Measurements from ENCODE around the gene DUSP15.
A peak's percentile ranks its signal among the peaks of the same experiment; 100 is the strongest.

The DUSP15 gene

DNA sequence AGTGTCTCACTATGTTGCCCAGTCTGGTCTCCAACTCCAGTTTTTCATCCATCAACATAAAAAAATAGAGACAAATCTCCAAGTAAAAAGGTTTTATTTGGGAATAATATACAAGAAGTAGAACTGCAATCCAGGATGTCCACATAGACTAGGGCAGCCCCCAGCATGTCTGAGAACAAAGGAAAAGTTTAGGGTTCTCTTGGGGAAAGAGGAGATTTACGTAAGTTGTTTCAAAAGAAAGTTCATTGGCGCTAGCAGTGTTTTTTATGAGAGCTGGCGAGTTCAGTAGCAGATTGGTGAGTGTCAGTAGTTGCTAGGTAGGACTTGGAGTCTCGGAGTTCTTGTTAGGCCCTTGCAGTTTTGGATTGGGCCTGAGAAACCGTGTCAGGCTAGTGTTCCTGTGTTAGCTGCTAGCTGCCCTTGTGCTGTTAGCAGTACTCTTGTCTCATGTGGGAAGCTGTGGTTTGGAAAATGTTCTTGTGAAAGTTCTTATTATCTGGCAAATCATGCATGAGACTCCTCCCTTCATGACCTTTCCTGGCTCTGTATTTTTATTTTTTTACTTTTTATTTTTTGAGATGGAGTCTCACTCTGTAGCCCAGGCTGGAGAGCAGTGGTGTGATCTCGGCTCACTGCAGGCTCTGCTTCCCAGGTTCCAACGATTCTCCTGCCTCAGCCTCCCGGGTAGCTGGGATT, 24.8 kb upstream of the DUSP15 start:
- peak; percentile 47 for DNase-seq

DNA sequence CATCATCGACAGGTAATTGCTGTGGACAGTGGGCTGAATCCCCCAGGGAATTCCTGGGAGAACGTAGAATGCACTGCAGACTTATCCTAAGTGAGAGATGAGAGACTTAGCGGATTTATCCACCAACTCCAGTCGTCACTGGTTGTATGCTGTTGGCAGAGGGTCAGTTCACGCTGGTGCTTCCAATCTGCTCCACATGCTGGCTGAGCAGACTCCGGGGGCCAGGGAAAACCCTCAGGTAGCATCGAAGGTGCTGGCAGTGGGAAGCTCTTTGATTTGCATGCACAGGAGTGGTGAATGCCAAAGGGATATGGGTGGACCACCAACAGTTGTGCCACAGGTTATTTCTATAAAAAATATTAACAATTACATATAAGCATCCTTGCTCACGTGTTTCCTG, 20.3 kb upstream of the DUSP15 start:
- DNase-seq, result no peak

DNA sequence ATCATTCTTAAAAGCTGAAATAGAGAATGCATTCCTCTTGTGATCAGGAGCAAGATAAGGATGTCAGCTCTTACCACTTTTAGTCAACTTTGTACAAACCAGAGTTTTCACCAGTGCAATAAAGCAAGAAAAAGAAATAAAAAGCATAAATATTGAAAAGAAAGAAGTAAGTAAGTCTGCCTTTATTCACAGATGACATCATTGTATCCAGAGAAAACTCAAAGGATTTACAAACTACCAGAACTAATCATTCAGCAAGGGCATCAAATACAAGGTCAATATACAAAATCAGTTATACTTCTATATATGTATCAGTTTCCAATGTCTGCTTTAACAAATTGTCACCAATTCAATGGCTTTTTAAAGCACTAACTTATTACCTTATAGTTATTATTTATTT, 13.5 kb upstream of the DUSP15 start:
- DNase-seq, result no peak

GRCh38 chr20:31881945-31882344, 11.6 kb upstream of the DUSP15 start:
- no peak for DNase-seq

DNA sequence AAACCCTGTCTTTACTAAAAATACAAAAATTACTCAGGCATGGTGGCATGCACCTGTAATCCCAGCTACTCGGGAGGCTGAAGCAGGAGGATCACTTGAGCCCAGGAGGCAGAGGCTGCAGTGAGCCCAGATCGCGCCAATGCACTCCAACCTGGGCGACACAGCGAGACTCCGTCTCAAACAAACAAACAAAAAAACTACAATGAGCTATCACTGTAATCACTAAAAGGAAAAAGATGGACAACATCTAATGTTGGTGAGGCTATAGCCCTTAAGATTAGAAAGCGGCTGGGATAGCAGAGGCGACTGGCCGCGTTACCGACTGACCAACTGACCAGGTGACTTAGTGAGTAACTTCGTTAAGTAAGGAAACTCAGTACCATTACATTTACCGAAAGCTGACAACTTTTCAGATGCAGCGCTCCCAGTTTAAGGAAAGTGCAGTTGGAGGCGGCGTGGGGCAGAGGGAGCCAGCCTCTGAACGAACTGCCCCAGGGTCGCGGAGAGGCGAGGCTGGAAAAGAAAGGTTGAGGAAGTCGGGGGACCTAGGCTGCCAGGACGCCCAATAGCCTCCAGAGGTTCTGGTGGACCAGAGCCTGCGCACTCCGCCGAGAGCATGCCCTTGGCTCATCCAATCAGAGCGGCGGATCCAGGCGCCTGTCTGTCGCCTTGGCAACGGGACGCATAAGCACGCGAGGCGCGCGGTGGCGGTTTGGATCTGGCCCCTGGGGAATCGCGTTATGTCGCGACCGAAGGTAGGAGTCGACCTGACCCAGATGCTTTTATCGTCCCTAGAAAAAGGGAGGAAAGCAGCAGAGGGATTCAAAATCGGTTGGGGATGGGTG, 9.0 kb upstream of the DUSP15 start:
- peak; percentile 84 for DNase-seq

DNA sequence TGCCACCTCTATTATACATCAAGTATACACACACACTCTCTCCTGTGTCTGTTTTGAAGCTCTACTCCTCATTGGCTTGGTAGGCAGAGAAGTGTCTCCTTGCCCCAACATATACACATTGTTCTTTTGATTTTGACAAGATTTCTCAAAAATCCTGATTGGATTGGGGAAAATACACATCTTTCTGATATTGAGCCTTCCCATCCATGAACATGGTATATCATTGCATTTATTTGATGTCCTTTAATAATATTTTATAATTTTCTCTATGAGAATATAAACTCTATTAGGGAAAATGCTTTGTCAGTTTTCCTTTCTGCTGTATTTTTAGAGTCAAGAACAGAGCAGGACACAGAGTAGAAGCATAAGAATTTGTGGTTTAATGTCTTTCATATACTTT, 7.4 kb upstream of the DUSP15 start:
- DNase-seq, result no peak

DNA sequence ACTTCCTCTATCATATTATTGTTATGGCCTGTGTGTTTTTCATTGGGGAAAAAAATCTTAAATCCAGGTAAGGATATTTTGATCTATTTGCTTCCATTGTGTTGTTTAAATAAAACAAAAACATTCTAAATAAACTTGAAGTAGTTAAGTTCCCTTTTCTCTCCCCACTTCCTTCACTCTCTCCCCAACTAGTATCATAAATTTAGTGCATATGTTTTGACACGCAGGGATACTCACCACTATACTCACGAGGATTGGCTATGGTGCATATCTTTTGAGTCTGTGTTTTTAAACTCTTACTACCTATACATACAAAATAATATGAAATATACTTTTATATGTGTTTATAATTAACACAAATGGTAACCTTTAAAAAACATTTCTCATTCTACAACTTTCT, 5.3 kb upstream of the DUSP15 start:
- DNase-seq, result no peak

DNA sequence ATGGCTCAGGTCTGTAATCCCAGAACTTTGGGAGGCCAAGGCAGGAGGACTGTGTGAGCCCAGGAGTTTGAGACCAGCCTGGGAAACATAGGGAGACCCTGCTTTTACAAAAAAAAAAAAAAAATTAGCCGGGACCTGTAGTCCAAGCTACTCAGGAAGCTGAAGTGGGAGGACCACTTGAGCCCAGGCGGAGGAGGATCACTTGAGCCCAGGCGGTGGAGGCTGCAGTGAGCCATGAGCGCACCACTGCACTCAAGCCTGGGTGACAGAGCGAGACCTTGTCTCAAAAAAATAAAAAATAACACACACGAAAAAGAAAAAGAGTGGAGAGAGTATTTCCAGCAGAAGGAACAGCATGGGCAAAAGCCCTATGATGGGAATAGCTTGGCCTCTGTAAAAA, 2.1 kb upstream of the DUSP15 start:
- no peak for DNase-seq

DNA sequence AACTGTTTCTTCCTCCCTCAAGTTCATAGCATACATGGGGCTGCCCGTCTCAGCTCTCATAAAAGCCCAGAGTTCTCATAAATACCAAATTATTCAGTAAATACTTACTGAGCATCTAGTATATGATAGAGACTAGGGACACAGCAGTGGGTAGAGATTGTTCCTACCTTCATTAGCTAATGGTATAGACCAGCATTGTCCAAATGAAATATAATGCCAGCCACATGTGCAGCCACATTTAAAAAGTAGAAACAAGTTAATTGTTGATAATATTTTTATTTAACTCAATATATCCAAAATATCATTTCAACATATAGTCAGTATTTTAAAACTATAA, 1.3 kb upstream of the DUSP15 start:
- DNase-seq, result no peak

- no peak for DNase-seq
These were observed 645 bp upstream of the DUSP15 start for GRCh38 chr20:31870726-31871617.

GRCh38 chr20:31869673-31869941, 720 bp downstream of the DUSP15 start:
- DNase-seq, result no peak

- no peak for DNase-seq
These were observed 1.3 kb downstream of the DUSP15 start for GRCh38 chr20:31868853-31869672.

- DNase-seq, result no peak
These were observed 4.1 kb downstream of the DUSP15 start for GRCh38 chr20:31866221-31866620.

- no peak for DNase-seq
These were observed 5.6 kb downstream of the DUSP15 start for GRCh38 chr20:31864521-31865400.

DNA sequence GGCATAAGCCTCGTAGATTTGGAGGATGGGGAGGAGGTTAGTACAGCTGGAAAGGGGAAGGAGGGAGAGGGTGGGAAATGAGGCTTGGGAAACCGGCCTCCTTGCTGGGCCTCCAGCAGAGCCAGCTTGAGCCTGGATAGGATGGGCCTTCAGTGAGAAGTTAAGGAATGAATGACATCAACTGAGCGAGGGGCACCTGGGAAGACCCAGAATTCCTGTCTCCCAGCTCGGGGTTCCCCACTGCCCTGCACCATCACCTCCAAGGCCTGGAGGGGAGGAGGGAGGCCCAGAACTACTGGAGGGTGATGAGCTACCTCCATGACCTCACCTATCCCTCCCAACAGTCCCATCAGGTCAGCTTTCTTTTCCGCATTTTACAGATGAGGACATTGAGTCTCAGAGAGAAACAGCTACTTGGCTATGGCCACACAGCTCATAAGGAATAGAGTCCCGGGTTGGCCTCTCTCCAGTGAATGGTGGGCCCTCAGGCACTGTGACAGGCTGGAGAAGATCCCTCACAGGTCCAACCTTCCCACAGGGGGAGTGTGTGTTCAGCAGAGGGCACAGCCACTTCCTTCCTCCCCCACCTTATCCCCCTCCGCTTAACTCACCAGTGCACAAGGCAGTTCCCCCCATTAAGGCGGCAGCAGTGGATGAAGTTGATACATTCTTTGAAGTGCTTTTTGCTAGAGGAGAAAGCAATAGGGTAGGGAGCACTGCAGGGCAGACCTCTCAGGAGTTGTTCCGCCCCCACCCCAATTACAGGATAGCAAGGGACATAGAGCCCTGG, 6.8 kb downstream of the DUSP15 start:
- no peak for DNase-seq

GRCh38 chr20:31862506-31862905, 7.8 kb downstream of the DUSP15 start:
- no peak for DNase-seq

DNA sequence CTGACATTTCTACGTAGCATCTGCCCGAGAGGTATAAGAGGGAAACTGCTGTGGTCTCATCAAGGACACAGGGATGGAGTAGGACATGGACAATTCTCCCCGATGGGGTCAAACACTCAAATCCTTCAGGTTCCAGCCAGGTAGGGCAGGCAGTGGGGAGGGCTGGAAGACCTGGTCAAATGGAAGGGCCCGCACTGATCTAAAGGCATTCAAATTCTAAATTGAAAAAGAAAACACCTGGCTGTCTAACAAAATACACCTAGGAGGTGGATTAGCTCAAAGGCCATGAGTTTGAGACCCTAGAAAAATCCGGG, 8.2 kb downstream of the DUSP15 start:
- no peak for DNase-seq

- DNase-seq, result peak; percentile 78
These were observed 8.8 kb downstream of the DUSP15 start for GRCh38 chr20:31861385-31862156.

GRCh38 chr20:31861135-31861384, 9.3 kb downstream of the DUSP15 start:
- no peak for DNase-seq

- no peak for DNase-seq
These were observed 9.8 kb downstream of the DUSP15 start for GRCh38 chr20:31860390-31861134.

Data from CD4-positive, alpha-beta T cell treated with Interleukin-12 subunit alpha and Interleukin-12 subunit beta, for 1 hour (primary cell).